CD4-positive, alpha-beta T cell treated with Interleukin-6 for 4 hours (primary cell): ENCODE data around the gene MLXIP.

Experiments
- DNase-seq: peaks from one replicate; pipeline ENCODE4 v3.0.0-alpha.2; 2020; ENCODE audit warnings: mixed read lengths

Gene MLXIP

GRCh38 chr12:122189626-122190475 is 111.3 kb downstream of the MLXIP start:
- no peak for DNase-seq

- peak; percentile 68 for DNase-seq
Measured at GRCh38 chr12:122190842-122191668, 112.5 kb downstream of the MLXIP start.

GRCh38 chr12:122192441-122192840 is 113.9 kb downstream of the MLXIP start:
- DNase-seq: no peak

GRCh38 chr12:122194804-122195203 is 116.2 kb downstream of the MLXIP start:
- DNase-seq: no peak

DNA sequence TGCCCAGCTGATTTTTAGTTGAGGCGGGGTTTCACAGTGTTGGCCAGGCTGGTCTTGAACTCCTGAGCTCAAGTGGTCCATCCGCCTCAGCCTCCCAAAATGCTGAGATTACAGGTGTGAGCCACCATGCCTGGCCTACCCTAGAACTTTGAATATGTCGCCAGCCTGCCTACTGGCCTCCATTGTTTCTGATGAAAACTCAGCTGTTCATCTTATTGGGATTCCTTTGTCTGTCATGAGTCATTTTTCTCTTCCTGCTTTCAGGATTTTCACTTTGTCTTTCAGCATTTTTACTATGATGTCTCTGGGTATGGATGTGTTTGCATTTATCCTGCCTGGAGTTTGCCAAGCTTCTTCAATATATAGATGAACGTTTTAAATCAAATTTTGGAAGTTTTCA is 116.8 kb downstream of the MLXIP start:
- no peak for DNase-seq
